K562 (cell line): Measurements from ENCODE around the gene COL9A3. TPM values are rescaled to one million over a fixed set of nuclear protein-coding genes. Genes with fewer than 3 reads are reported as not detected.

Source experiments
- BRF1 ChIP-seq: IDR thresholded peaks from 3 replicates; pipeline ENCODE4 v1.6.1; 2011; ENCODE audit warnings: borderline replicate concordance, mild to moderate bottlenecking; ENCODE audit not compliant: insufficient read length; ENCODE audit errors: extremely low read depth
- CBX1 ChIP-seq: sonication (generic); IDR thresholded peaks from 2 replicates; pipeline ENCODE4 v1.6.1; 2016; ENCODE audit warnings: antibody characterized with exemption, low read depth, mild to moderate bottlenecking
- KDM1A ChIP-seq, 2 experiments: fragments of 450-650 bp; IDR thresholded peaks; 2 replicates each; pipeline ENCODE4 v1.6.1; 2016; ENCODE audit warnings: mild to moderate bottlenecking in 2 of 2
- POU5F1 ChIP-seq: fragments of 150-350 bp; IDR thresholded peaks from 2 replicates; pipeline ENCODE4 v1.6.1; 2014; ENCODE audit warnings: borderline replicate concordance, low read length, low read depth, mild to moderate bottlenecking; ENCODE audit not compliant: partially characterized antibody
- PTTG1 ChIP-seq: fragments of 450-650 bp; IDR thresholded peaks from 2 replicates; pipeline ENCODE4 v1.6.1; 2016; ENCODE audit warnings: low read depth, mild to moderate bottlenecking, missing genetic modification characterization, missing compliant biosample characterization
- SMC3 ChIP-seq: conservative IDR thresholded peaks from 2 replicates; pipeline ENCODE4 v1.6.1; 2011; ENCODE audit warnings: low read depth, low read length, improper control_type of control experiment; ENCODE audit not compliant: insufficient read depth
- TCF7L2 ChIP-seq: fragments of 150-350 bp; IDR thresholded peaks from 2 replicates; pipeline ENCODE4 v1.6.1; 2016; ENCODE audit warnings: low read depth, mild to moderate bottlenecking, low read length, moderate library complexity
- YBX1 ChIP-seq: fragments of 450-650 bp; IDR thresholded peaks from 2 replicates; pipeline ENCODE4 v1.7.1; 2016; ENCODE audit warnings: mild to moderate bottlenecking
- YY1 ChIP-seq, 3 experiments: IDR thresholded peaks; 2 replicates each; pipeline ENCODE4 v1.6.1; 2011; ENCODE audit warnings: low read length in 2 of 3, mild to moderate bottlenecking in 2 of 3, moderate library complexity in 2 of 3, borderline replicate concordance in 1 of 3, control low read depth in 1 of 3, low read depth in 1 of 3; ENCODE audit not compliant: insufficient read depth in 3 of 3, insufficient replicate concordance in 2 of 3, control insufficient read depth in 1 of 3, insufficient read length in 1 of 3; ENCODE audit errors: extremely low read depth in 1 of 3
- ZNF197 ChIP-seq: fragments of 200-800 bp; sonication (Bioruptor generic); IDR thresholded peaks from 2 replicates; pipeline ENCODE4 v1.6.1; 2016; ENCODE audit warnings: low read depth, missing genetic modification characterization, missing compliant biosample characterization
- ZNF217 ChIP-seq: sonication (generic); formaldehyde crosslinking; IDR thresholded peaks from 2 replicates; pipeline ENCODE4 v1.8.0; 2022; ENCODE audit warnings: mild to moderate bottlenecking, missing genetic modification reagents
- ZNF354B ChIP-seq: fragments of 250-450 bp; sonication (Bioruptor Pico); IDR thresholded peaks from 2 replicates; pipeline ENCODE4 v1.4.0; 2020
- ZNF507 ChIP-seq: conservative IDR thresholded peaks from 2 replicates; pipeline ENCODE4 v1.6.1; 2017; ENCODE audit warnings: missing genetic modification characterization, missing compliant biosample characterization
- polyA plus RNA-seq, 8 experiments: library from polyadenylated mRNA; depleted of rRNA in 4 of 8; stranded (reverse) in 5 of 8; unstranded in 3 of 8; fragments of >200 nt; fragmentation: Nextera tagmentation in 2 of 8; fragmentation: Illumina TruSeq in 1 of 8; extraction: Ambion mirVana in 2 of 8; extraction: Trizol in 1 of 8; gene quantifications; 2 replicates each; pipeline versions ENCODE4 v1.2.1 to v1.2.3, GENCODE V29; 2011 to 2014; ENCODE audit warnings: inconsistent platforms in 1 of 8, missing spikeins in 1 of 8
- total RNA-seq, 7 experiments: library from RNA; depleted of rRNA in 6 of 7; stranded (reverse); fragments of >200 nt in 6 of 7; fragmentation: Illumina TruSeq in 2 of 7; extraction: Trizol in 2 of 7; gene quantifications; 2 replicates each; pipeline versions ENCODE4 v1.2.1 to v1.2.3, GENCODE V29; 2011 to 2021; ENCODE audit warnings: low replicate concordance in 1 of 7
- TF ChIP-seq, protein P1 (sequence below): fragments of 450-650 bp; IDR thresholded peaks from 2 replicates; pipeline ENCODE4 v1.6.1; 2017; ENCODE audit warnings: antibody characterized with exemption
- TF ChIP-seq, protein P2 (sequence below): sonication (generic); formaldehyde crosslinking; IDR thresholded peaks from 2 replicates; pipeline ENCODE4 v1.8.0; 2023; ENCODE audit warnings: mild to moderate bottlenecking, missing genetic modification reagents
- TF ChIP-seq, protein P3 (sequence below), 2 experiments: fragments of 450-650 bp; IDR thresholded peaks; 2 replicates each; pipeline ENCODE4 v1.6.1; 2016

The COL9A3 gene
- total and polyA plus RNA-seq, 9 of the 15 experiments (the other 6 are each of a cell fraction or from before 2014, with no cell fraction given): 0.14 to 3.6 (median 0.88) TPM; not detected in 1

DNA sequence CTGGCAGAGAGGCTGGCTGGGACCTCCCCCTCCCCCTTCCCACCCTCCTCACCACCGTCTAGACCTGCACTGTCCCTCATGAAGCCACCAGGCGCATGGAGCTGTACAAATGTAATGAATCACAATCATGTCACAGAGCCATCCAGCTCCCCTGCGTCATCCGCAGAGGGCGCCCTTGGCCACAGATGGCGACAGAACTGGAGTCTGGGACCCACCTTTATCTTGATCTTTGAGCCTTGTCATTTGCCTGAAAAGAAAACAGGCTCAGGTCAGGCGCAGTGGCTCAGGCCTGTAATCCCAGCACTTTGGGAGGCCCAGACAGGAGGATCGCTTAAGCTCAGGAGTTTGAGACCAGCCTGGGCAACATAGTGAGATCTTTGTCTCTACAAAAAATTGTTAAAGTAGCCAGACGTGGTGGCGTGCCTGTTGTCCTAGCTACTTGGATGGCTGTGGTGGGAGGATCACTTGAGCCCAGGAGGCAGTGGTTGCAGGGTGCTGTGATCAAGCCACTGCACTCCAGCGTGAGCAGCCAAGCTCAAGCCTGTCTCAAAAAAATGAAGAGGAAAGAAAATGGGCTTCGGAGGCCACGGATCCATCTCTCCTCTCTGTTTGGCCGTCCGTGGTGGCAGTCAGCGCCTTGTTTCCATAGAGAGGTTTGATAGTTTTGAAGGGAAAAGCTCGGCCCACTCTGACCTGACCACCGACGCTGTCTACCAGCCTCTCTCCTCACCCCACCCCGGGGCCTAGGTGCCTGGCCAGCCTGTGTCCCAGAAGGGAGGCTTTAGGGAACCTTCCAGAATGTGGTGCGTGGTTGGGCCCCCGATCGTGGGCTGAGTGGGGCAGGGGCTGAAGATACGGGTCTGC, 6.2 kb downstream of the COL9A3 start (continued):
- TF ChIP-seq ZNF197 (CRISPR knock-in tag): no peak
- peak in 1 of 2 experiments; percentile 88; a peak in 2 of 4 replicates for TF ChIP-seq KDM1A (IDR thresholded peaks at IDR 0.05)
- TF ChIP-seq ZNF354B (CRISPR knock-in tag): no peak
- TF ChIP-seq ZNF507 (tag): no peak
- no peak for TF ChIP-seq ZNF217 (CRISPR knock-in tag)
- TF ChIP-seq, protein P1, sequence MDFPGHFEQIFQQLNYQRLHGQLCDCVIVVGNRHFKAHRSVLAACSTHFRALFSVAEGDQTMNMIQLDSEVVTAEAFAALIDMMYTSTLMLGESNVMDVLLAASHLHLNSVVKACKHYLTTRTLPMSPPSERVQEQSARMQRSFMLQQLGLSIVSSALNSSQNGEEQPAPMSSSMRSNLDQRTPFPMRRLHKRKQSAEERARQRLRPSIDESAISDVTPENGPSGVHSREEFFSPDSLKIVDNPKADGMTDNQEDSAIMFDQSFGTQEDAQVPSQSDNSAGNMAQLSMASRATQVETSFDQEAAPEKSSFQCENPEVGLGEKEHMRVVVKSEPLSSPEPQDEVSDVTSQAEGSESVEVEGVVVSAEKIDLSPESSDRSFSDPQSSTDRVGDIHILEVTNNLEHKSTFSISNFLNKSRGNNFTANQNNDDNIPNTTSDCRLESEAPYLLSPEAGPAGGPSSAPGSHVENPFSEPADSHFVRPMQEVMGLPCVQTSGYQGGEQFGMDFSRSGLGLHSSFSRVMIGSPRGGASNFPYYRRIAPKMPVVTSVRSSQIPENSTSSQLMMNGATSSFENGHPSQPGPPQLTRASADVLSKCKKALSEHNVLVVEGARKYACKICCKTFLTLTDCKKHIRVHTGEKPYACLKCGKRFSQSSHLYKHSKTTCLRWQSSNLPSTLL: no peak
- no peak for TF ChIP-seq CBX1
- no peak for TF ChIP-seq BRF1
- TF ChIP-seq SMC3: peak; percentile 93
- TF ChIP-seq TCF7L2: no peak
- TF ChIP-seq, protein P2, sequence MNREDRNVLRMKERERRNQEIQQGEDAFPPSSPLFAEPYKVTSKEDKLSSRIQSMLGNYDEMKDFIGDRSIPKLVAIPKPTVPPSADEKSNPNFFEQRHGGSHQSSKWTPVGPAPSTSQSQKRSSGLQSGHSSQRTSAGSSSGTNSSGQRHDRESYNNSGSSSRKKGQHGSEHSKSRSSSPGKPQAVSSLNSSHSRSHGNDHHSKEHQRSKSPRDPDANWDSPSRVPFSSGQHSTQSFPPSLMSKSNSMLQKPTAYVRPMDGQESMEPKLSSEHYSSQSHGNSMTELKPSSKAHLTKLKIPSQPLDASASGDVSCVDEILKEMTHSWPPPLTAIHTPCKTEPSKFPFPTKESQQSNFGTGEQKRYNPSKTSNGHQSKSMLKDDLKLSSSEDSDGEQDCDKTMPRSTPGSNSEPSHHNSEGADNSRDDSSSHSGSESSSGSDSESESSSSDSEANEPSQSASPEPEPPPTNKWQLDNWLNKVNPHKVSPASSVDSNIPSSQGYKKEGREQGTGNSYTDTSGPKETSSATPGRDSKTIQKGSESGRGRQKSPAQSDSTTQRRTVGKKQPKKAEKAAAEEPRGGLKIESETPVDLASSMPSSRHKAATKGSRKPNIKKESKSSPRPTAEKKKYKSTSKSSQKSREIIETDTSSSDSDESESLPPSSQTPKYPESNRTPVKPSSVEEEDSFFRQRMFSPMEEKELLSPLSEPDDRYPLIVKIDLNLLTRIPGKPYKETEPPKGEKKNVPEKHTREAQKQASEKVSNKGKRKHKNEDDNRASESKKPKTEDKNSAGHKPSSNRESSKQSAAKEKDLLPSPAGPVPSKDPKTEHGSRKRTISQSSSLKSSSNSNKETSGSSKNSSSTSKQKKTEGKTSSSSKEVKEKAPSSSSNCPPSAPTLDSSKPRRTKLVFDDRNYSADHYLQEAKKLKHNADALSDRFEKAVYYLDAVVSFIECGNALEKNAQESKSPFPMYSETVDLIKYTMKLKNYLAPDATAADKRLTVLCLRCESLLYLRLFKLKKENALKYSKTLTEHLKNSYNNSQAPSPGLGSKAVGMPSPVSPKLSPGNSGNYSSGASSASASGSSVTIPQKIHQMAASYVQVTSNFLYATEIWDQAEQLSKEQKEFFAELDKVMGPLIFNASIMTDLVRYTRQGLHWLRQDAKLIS (CRISPR knock-in tag): no peak
- TF ChIP-seq YBX1: no peak
- no peak for TF ChIP-seq POU5F1
- no peak for TF ChIP-seq PTTG1 (tag)
- peak in 1 of 3 experiments; percentile 25 for TF ChIP-seq YY1 (IDR thresholded peaks at IDR 0.05; ENCODE audit: borderline replicate concordance in 1 of 3, control insufficient read depth in 1 of 3, extremely low read depth in 1 of 3, insufficient read depth in 3 of 3, insufficient read length in 1 of 3, insufficient replicate concordance in 2 of 3, low read depth in 1 of 3, low read length in 2 of 3)
- TF ChIP-seq, protein P3, sequence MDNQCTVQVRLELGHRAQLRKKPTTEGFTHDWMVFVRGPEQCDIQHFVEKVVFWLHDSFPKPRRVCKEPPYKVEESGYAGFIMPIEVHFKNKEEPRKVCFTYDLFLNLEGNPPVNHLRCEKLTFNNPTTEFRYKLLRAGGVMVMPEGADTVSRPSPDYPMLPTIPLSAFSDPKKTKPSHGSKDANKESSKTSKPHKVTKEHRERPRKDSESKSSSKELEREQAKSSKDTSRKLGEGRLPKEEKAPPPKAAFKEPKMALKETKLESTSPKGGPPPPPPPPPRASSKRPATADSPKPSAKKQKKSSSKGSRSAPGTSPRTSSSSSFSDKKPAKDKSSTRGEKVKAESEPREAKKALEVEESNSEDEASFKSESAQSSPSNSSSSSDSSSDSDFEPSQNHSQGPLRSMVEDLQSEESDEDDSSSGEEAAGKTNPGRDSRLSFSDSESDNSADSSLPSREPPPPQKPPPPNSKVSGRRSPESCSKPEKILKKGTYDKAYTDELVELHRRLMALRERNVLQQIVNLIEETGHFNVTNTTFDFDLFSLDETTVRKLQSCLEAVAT (IDR thresholded peaks at IDR 0.05): 0 out of 4 replicates have a peak, but pooled peaks of 1 of the 2 experiments have one; percentile 16
